H7 (cell line): Measurements from ENCODE around the gene SLC37A4. TPM values are rescaled to one million over a fixed set of nuclear protein-coding genes. Genes with fewer than 3 reads are reported as not detected.
"Not testable (repeated sequence)": the region's sequence is repeated elsewhere in the genome, so short reads cannot be mapped to it uniquely, and the experiment has no call there.

Experiments
- DNase-seq: peaks from one replicate; pipeline ENCODE4 v3.0.0; 2012
- H3K27me3 ChIP-seq: 2 replicates; pipeline ENCODE4 v1.6.0; 2011; ENCODE audit warnings: mild to moderate bottlenecking, low read length; ENCODE audit not compliant: control insufficient read depth, insufficient read depth
- H3K36me3 ChIP-seq: replicated peaks from 2 replicates; pipeline ENCODE4 v1.5.1; 2011; ENCODE audit warnings: low read length; ENCODE audit not compliant: control insufficient read depth, insufficient read depth
- H3K4me3 ChIP-seq: 2 replicates; pipeline ENCODE4 v1.5.1; 2011; ENCODE audit warnings: low read depth, mild to moderate bottlenecking, control low read depth, low read length, moderate library complexity; ENCODE audit not compliant: insufficient read depth
- total RNA-seq: library from RNA; depleted of rRNA; stranded (reverse); fragments of >200 nt; shearing (Covaris generic); gene quantifications from 2 replicates; pipeline ENCODE4 v1.2.3, GENCODE V29; 2014

The SLC37A4 gene
- total RNA-seq, 1 experiment from 2014 or later = 54.5 TPM

GRCh38 chr11:119051440-119052162 lies 20.9 kb upstream of the SLC37A4 start:
- Histone ChIP-seq H3K36me3 (peaks cover 69% of the 10 kb centered on the region), H3K27me3 (no peaks in the 10 kb centered on the region), H3K4me3 (no peak overlapping the region)
- DNase-seq = no peak

GRCh38 chr11:119049081-119049480 lies 18.4 kb upstream of the SLC37A4 start:
- Histone ChIP-seq H3K27me3 (no peaks in the 10 kb centered on the region), H3K36me3 (peaks cover 67% of the 10 kb centered on the region), H3K4me3 (no peak overlapping the region)
- no peak for DNase-seq

- Histone ChIP-seq H3K4me3 (no peak overlapping the region), H3K27me3 (no peaks in the 10 kb centered on the region), H3K36me3 (peaks cover 63% of the 10 kb centered on the region)
- no peak for DNase-seq
Observed at GRCh38 chr11:119048644-119049043, 18.0 kb upstream of the SLC37A4 start.

- Histone ChIP-seq H3K27me3 (no peaks in the 10 kb centered on the region), H3K4me3 (no peak overlapping the region), H3K36me3 (peaks cover 52% of the 10 kb centered on the region)
- DNase-seq = no peak
Observed at GRCh38 chr11:119047205-119047604, 16.5 kb upstream of the SLC37A4 start.

- no peak for DNase-seq
- H3K27me3 ChIP-seq = no peaks in the 10 kb centered on the region
- peaks cover 44% of the 10 kb centered on the region for H3K36me3 ChIP-seq
- no peak overlapping the region for H3K4me3 ChIP-seq
Observed at GRCh38 chr11:119046489-119046888, 15.8 kb upstream of the SLC37A4 start.

GRCh38 chr11:119044708-119045107 lies 14.0 kb upstream of the SLC37A4 start:
- peaks cover 37% of the 10 kb centered on the region for H3K36me3 ChIP-seq
- DNase-seq = peak; percentile 78
- no peak overlapping the region for H3K4me3 ChIP-seq
- no peaks in the 10 kb centered on the region for H3K27me3 ChIP-seq

GRCh38 chr11:119042927-119043326 lies 12.2 kb upstream of the SLC37A4 start:
- DNase-seq = no peak
- Histone ChIP-seq H3K4me3 (no peak overlapping the region), H3K27me3 (no peaks in the 10 kb centered on the region), H3K36me3 (peaks cover 21% of the 10 kb centered on the region)

- no peak overlapping the region for H3K4me3 ChIP-seq
- peaks cover 14% of the 10 kb centered on the region for H3K36me3 ChIP-seq
- no peak for DNase-seq
- no peaks in the 10 kb centered on the region for H3K27me3 ChIP-seq
Observed at GRCh38 chr11:119041821-119042514, 11.3 kb upstream of the SLC37A4 start.

- not testable (repeated sequence) for H3K36me3 ChIP-seq, H3K27me3 ChIP-seq, DNase-seq, H3K4me3 ChIP-seq
Observed at GRCh38 chr11:119039471-119039870, 8.8 kb upstream of the SLC37A4 start.

- DNase-seq = no peak
- Histone ChIP-seq H3K36me3 (no peaks in the 10 kb centered on the region), H3K4me3 (no peak overlapping the region)
Observed at GRCh38 chr11:119038884-119039283, 8.2 kb upstream of the SLC37A4 start.

GRCh38 chr11:119034813-119035212 lies 4.1 kb upstream of the SLC37A4 start:
- DNase-seq = no peak
- Histone ChIP-seq H3K27me3 (no peaks in the 10 kb centered on the region), H3K4me3 (no peak overlapping the region), H3K36me3 (no peaks in the 10 kb centered on the region)

More at GRCh38 chr11:119038884-119039283, 8.2 kb upstream of the SLC37A4 start:
- no peaks in the 10 kb centered on the region for H3K27me3 ChIP-seq

GRCh38 chr11:119033421-119033820 lies 2.7 kb upstream of the SLC37A4 start:
- DNase-seq, H3K36me3 ChIP-seq, H3K4me3 ChIP-seq, H3K27me3 ChIP-seq: not testable (repeated sequence)

GRCh38 chr11:119031912-119032280 lies 1.2 kb upstream of the SLC37A4 start:
- DNase-seq = no peak
- H3K36me3 ChIP-seq = peaks cover 22% of the 10 kb centered on the region
- no peak overlapping the region for H3K4me3 ChIP-seq
- no peaks in the 10 kb centered on the region for H3K27me3 ChIP-seq

- peaks cover 35% of the 10 kb centered on the region for H3K36me3 ChIP-seq
- DNase-seq = no peak
- no peaks in the 10 kb centered on the region for H3K27me3 ChIP-seq
- H3K4me3 ChIP-seq = peak overlapping the region; percentile 96
Observed at GRCh38 chr11:119030029-119030328, 698 bp downstream of the SLC37A4 start.

GRCh38 chr11:119029340-119030028 lies 1.2 kb downstream of the SLC37A4 start:
- Histone ChIP-seq H3K4me3 (peak overlapping the region; percentile 96), H3K36me3 (peaks cover 39% of the 10 kb centered on the region), H3K27me3 (no peaks in the 10 kb centered on the region)
- peak; percentile 52 for DNase-seq
